K562 (cell line): Measurements from ENCODE around the gene USP14. TPM values are rescaled to one million over a fixed set of nuclear protein-coding genes. Genes with fewer than 3 reads are reported as not detected.

Experiments used
- ATAC-seq: fragments of 200-7000 bp; cut with Tn5 transposase; 3 replicates; pipeline ENCODE4 v1.9.1; 2020; ENCODE audit warnings: moderate library complexity
- BruUV-seq: library from RNA; stranded (reverse); fragments of 400-500 nt; replicated peaks from 2 replicates; lab custom pipeline; 2021; lab: Mats Ljungman, UMichigan
- CTCF ChIA-PET: fragments of 300-600 bp; formaldehyde crosslinking; extraction: SDS; loops from one replicate; lab custom pipeline; 2021; ENCODE audit warnings: low intra/inter-chr PET ratio; lab: Yijun Ruan, JAX
- POLR2A ChIA-PET: fragments of 300-600, 350-650 bp; sonication (Branson Sonifier 250); formaldehyde crosslinking; extraction: SDS; loops from one replicate; lab custom pipeline; 2021; ENCODE audit warnings: antibody characterized with exemption, inconsistent platforms; lab: Yijun Ruan, JAX
- DNase-seq, 4 experiments: peaks; one replicate each; pipeline versions ENCODE4 v3.0.0 to v3.0.0-alpha.2; 2011 to 2018; ENCODE audit warnings: low spot score in 3 of 4, mixed read lengths in 3 of 4; ENCODE audit errors: extremely low read depth in 1 of 4
- FAIRE-seq: peaks from 2 replicates; lab custom pipeline; 2011; peaks lifted over from hg19 to GRCh38; lab: Jason Lieb, UNC
- H2AFZ ChIP-seq: 2 replicates; pipeline ENCODE4 v1.6.0; 2011; ENCODE audit warnings: low read depth, low read length, control low read depth, inconsistent platforms
- H3K27ac ChIP-seq: fragments of 200-600 bp; 3 replicates; pipeline ENCODE4 v1.8.0; 2011; ENCODE audit warnings: low read depth, mild to moderate bottlenecking, control low read depth, inconsistent platforms, low read length, moderate library complexity, mixed read lengths; ENCODE audit errors: extremely low read depth
- H3K27me3 ChIP-seq, 2 experiments: fragments of 300-600 bp in 1 of 2; 2 replicates in 1 of 2; 3 replicates in 1 of 2; pipeline versions ENCODE4 v1.6.0 to v1.8.0; 2011; ENCODE audit warnings: inconsistent platforms in 2 of 2, low read length in 2 of 2, mild to moderate bottlenecking in 1 of 2, mixed read lengths in 1 of 2, moderate library complexity in 1 of 2; ENCODE audit not compliant: control insufficient read depth in 2 of 2, insufficient read depth in 2 of 2
- H3K36me3 ChIP-seq: fragments of 300-600 bp; 3 replicates; pipeline ENCODE4 v1.8.0; 2011; ENCODE audit warnings: mild to moderate bottlenecking, low read length, inconsistent platforms; ENCODE audit not compliant: control insufficient read depth, insufficient read depth
- H3K4me1 ChIP-seq, 2 experiments: fragments of 200-600 bp in 1 of 2; replicated peaks in 1 of 2; 2 replicates in 1 of 2; 3 replicates in 1 of 2; pipeline versions ENCODE4 v1.5.1 to v1.8.0; 2011; ENCODE audit warnings: inconsistent platforms in 2 of 2, low read length in 2 of 2, mild to moderate bottlenecking in 1 of 2, mixed read lengths in 1 of 2, moderate library complexity in 1 of 2; ENCODE audit not compliant: control insufficient read depth in 2 of 2, insufficient read depth in 2 of 2
- H3K4me2 ChIP-seq: 2 replicates; pipeline ENCODE4 v1.6.1; 2011; ENCODE audit warnings: low read length, control low read depth, inconsistent platforms, mixed read lengths; ENCODE audit not compliant: insufficient read depth
- H3K4me3 ChIP-seq: fragments of 200-600 bp; sonication (generic), shearing (Covaris generic); 2 replicates; pipeline ENCODE4 v1.5.1; 2016; ENCODE audit warnings: control low read depth, inconsistent platforms
- H3K79me2 ChIP-seq: fragments of 200-600 bp; 3 replicates; pipeline ENCODE4 v1.8.0; 2011; ENCODE audit warnings: low read length, inconsistent platforms; ENCODE audit not compliant: control insufficient read depth, insufficient read depth
- H3K9ac ChIP-seq, 2 experiments: 2 replicates each; pipeline versions ENCODE4 v1.6.0 to v1.6.1; 2011; ENCODE audit warnings: low read depth in 2 of 2, low read length in 2 of 2, control low read depth in 1 of 2, inconsistent platforms in 1 of 2, mild to moderate bottlenecking in 1 of 2, mixed read lengths in 1 of 2; ENCODE audit not compliant: insufficient read depth in 1 of 2
- H3K9me1 ChIP-seq: one replicate; pipeline ENCODE4 v1.6.0; 2011; ENCODE audit warnings: inconsistent platforms, mild to moderate bottlenecking, low read length, moderate library complexity; ENCODE audit not compliant: control insufficient read depth, insufficient read depth
- H3K9me3 ChIP-seq: replicated peaks from 2 replicates; pipeline ENCODE4 v1.5.1; 2011; ENCODE audit warnings: low read depth, low read length, inconsistent platforms; ENCODE audit not compliant: control insufficient read depth, insufficient read depth
- H4K20me1 ChIP-seq: replicated peaks from 2 replicates; pipeline ENCODE4 v1.6.1; 2011; ENCODE audit warnings: low read length, inconsistent platforms, mixed read lengths; ENCODE audit not compliant: control insufficient read depth, insufficient read depth
- ATF3 ChIP-seq, 2 experiments: fragments of 450-650 bp in 1 of 2; sonication (generic) in 1 of 2; formaldehyde crosslinking in 1 of 2; IDR thresholded peaks in 1 of 2; conservative IDR thresholded peaks in 1 of 2; 2 replicates each; pipeline versions ENCODE4 v1.6.1 to v1.8.1; 2016 to 2023; ENCODE audit warnings: mild to moderate bottlenecking in 2 of 2, moderate library complexity in 2 of 2, inconsistent platforms in 1 of 2, missing genetic modification reagents in 1 of 2
- BRF2 ChIP-seq: IDR thresholded peaks from 3 replicates; pipeline ENCODE4 v1.6.1; 2011; ENCODE audit warnings: borderline replicate concordance, mild to moderate bottlenecking; ENCODE audit not compliant: insufficient read length, insufficient read depth
- CHD4 ChIP-seq: fragments of 200-600 bp; sonication (generic); IDR thresholded peaks from 3 replicates; pipeline ENCODE4 v1.6.1; 2012; ENCODE audit warnings: low read depth, mild to moderate bottlenecking, mixed read lengths, low read length, inconsistent platforms; ENCODE audit not compliant: insufficient read depth, insufficient replicate concordance, poor library complexity, severe bottlenecking
- CREB5 ChIP-seq: fragments of 250-450 bp; sonication (Bioruptor Pico); IDR thresholded peaks from 2 replicates; pipeline ENCODE4 v1.5.0; 2020; ENCODE audit warnings: mild to moderate bottlenecking
- FOXP1 ChIP-seq: sonication (generic); formaldehyde crosslinking; IDR thresholded peaks from 2 replicates; pipeline ENCODE4 v1.8.0; 2022; ENCODE audit warnings: mild to moderate bottlenecking, missing genetic modification reagents
- JUND ChIP-seq, 2 experiments: IDR thresholded peaks; 2 replicates in 1 of 2; 3 replicates in 1 of 2; pipeline ENCODE4 v1.6.1; 2011; ENCODE audit warnings: borderline replicate concordance in 2 of 2, low read depth in 2 of 2, low read length in 2 of 2, improper control_type of control experiment in 1 of 2, missing biosample characterization in 1 of 2, missing genetic modification characterization in 1 of 2, missing genetic modification reagents in 1 of 2
- MEF2D ChIP-seq: conservative IDR thresholded peaks from 2 replicates; pipeline ENCODE4 v1.6.1; 2016; ENCODE audit warnings: low read depth, missing genetic modification characterization, missing compliant biosample characterization
- PCBP1 ChIP-seq: fragments of 200-400 bp; formaldehyde crosslinking; IDR thresholded peaks from 2 replicates; pipeline ENCODE4 v1.6.1; 2018; ENCODE audit warnings: mild to moderate bottlenecking, low read depth, low read length; ENCODE audit not compliant: poor library complexity, severe bottlenecking
- RFX5 ChIP-seq: IDR thresholded peaks from 2 replicates; pipeline ENCODE4 v1.6.1; 2011; ENCODE audit warnings: low read depth, mild to moderate bottlenecking, improper control_type of control experiment, low read length
- SMAD2 ChIP-seq: fragments of 150-350 bp; IDR thresholded peaks from 2 replicates; pipeline ENCODE4 v1.6.1; 2014; ENCODE audit warnings: low read depth, mild to moderate bottlenecking, low read length
- SRSF7 ChIP-seq: fragments of 200-400 bp; formaldehyde crosslinking; optimal IDR thresholded peaks from 2 replicates; pipeline ENCODE3; 2017; ENCODE audit warnings: mild to moderate bottlenecking, low read depth, low read length
- ZNF143 ChIP-seq: sonication (generic); formaldehyde crosslinking; IDR thresholded peaks from 2 replicates; pipeline ENCODE4 v1.9.0; 2022; ENCODE audit warnings: mild to moderate bottlenecking, missing genetic modification reagents
- ZNF184 ChIP-seq: sonication (generic); formaldehyde crosslinking; IDR thresholded peaks from 2 replicates; pipeline ENCODE4 v1.5.0; 2020; ENCODE audit warnings: missing genetic modification reagents
- ZNF507 ChIP-seq: conservative IDR thresholded peaks from 2 replicates; pipeline ENCODE4 v1.6.1; 2017; ENCODE audit warnings: missing genetic modification characterization, missing compliant biosample characterization
- ZNF79 ChIP-seq: fragments of 250-450 bp; sonication (Bioruptor Pico); IDR thresholded peaks from 2 replicates; pipeline ENCODE4 v1.4.0; 2020; ENCODE audit warnings: low read depth, mild to moderate bottlenecking, moderate library complexity
- WGBS: fragments of 100-300 bp; shearing (Covaris generic); methylation state at CpG from one replicate; pipeline ENCODE4 v1.1.6; 2016; ENCODE audit warnings: low coverage, mixed read lengths; ENCODE audit not compliant: insufficient coverage; ENCODE audit errors: missing lambda C conversion rate; 5-methylcytosine and 5-hydroxymethylcytosine counted together
- in situ Hi-C: fragments of 300-500 bp; cut with MboI; formaldehyde crosslinking; loops from 4 replicates; pipeline ENCODE4 v1.15.0; 2018; ENCODE audit warnings: inconsistent platforms, mixed read lengths
- intact Hi-C: fragments of 100-400 bp; cut with micrococcal nuclease; formaldehyde crosslinking; loops from 2 replicates; pipeline ENCODE4 v1.14.2; 2022
- polyA plus RNA-seq, 8 experiments: library from polyadenylated mRNA; depleted of rRNA in 4 of 8; stranded (reverse) in 5 of 8; unstranded in 3 of 8; fragments of >200 nt; fragmentation: Nextera tagmentation in 2 of 8; fragmentation: Illumina TruSeq in 1 of 8; extraction: Ambion mirVana in 2 of 8; extraction: Trizol in 1 of 8; gene quantifications; 2 replicates each; pipeline versions ENCODE4 v1.2.1 to v1.2.3, GENCODE V29; 2011 to 2014; ENCODE audit warnings: inconsistent platforms in 1 of 8, missing spikeins in 1 of 8
- total RNA-seq, 7 experiments: library from RNA; depleted of rRNA in 6 of 7; stranded (reverse); fragments of >200 nt in 6 of 7; fragmentation: Illumina TruSeq in 2 of 7; extraction: Trizol in 2 of 7; gene quantifications; 2 replicates each; pipeline versions ENCODE4 v1.2.1 to v1.2.3, GENCODE V29; 2011 to 2021; ENCODE audit warnings: low replicate concordance in 1 of 7

Gene USP14
- total and polyA plus RNA-seq, 9 of the 15 experiments (the other 6 are each of a cell fraction or from before 2014, with no cell fraction given): 18.7 to 129 (median 40.3) TPM

- TF ChIP-seq ATF3 (IDR thresholded peaks at IDR 0.05): peak; percentile 63
- TF ChIP-seq ATF3 (CRISPR knock-in tag; conservative IDR thresholded peaks at IDR 0.05): no peak
- TF ChIP-seq JUND (IDR thresholded peaks at IDR 0.05; ENCODE audit: borderline replicate concordance, low read depth, low read length): peak; percentile 68; the same call in 1 of the 2 replicates
- TF ChIP-seq JUND (tag; IDR thresholded peaks at IDR 0.05; ENCODE audit: borderline replicate concordance, low read depth, low read length): peak; percentile 55; the same call in 1 of the 3 replicates
- no peak for TF ChIP-seq ZNF507 (tag)
Measured at GRCh38 chr18:250685-251084, 92.3 kb downstream of the USP14 start (continued).

- Histone ChIP-seq H3K36me3 (peaks cover 92% of the 10 kb centered on the region), H3K4me2 (no peak overlapping the region), H3K79me2 (no peaks in the 10 kb centered on the region), H3K9ac (no peak overlapping the region), H3K4me3 (no peak overlapping the region), H3K27ac (no peak overlapping the region), H3K4me1 (peaks cover 0 to 5% of the 10 kb centered on the region in 2 experiments; a peak in 2 of 5 replicates), H2AFZ (no peak overlapping the region), H3K9me3 (no peaks in the 10 kb centered on the region), H3K9me1 (no peaks in the 10 kb centered on the region), H4K20me1 (no peaks in the 10 kb centered on the region), H3K27me3 (no peaks in the 10 kb centered on the region)
- ChIA-PET POLR2A (interaction anchor here (1.0 to 1.8 kb wide), 4 partner anchors 7 to 16 kb away, joined by 3 to 5 read pairs (median 4); partner anchors contain the start of gene THOC1), CTCF (no interaction called here)
- DNase-seq (no peak), ATAC-seq (no peak), FAIRE-seq (no peak)
- 97% methylated on average over 5 of the region's 5 CpGs for WGBS
- intact Hi-C loops (no loop called here), in situ Hi-C loops (no loop called here)
- no TSS peak for BruUV-seq
- TF ChIP-seq FOXP1 (CRISPR knock-in tag): no peak
- no peak for TF ChIP-seq ZNF143 (CRISPR knock-in tag)
- no peak for TF ChIP-seq PCBP1
- TF ChIP-seq CHD4: no peak
- TF ChIP-seq SMAD2: no peak
- TF ChIP-seq ZNF79 (CRISPR knock-in tag): no peak
- no peak for TF ChIP-seq CREB5 (CRISPR knock-in tag)
- no peak for TF ChIP-seq BRF2
- TF ChIP-seq ZNF184 (CRISPR knock-in tag): no peak
- no peak for TF ChIP-seq RFX5
- TF ChIP-seq MEF2D (tag): no peak
- TF ChIP-seq SRSF7: no peak
Measured at GRCh38 chr18:251572-251971, 93.2 kb downstream of the USP14 start.
